ENCODE measurements around the gene CFAP299.

Gene CFAP299

GRCh38 chr4:80471756-80472155 is 136.2 kb downstream of the CFAP299 start:
- TF ChIP-seq CTCF (IDR thresholded peaks at IDR 0.05; ENCODE audit: low read depth, low read length): no peak
- H3K4me3 ChIP-seq (ENCODE audit: low read depth, low read length): peak overlapping the region; percentile 37

GRCh38 chr4:80475236-80475635 is 139.7 kb downstream of the CFAP299 start:
- TF ChIP-seq CTCF (IDR thresholded peaks at IDR 0.05; ENCODE audit: low read depth, low read length): no peak
- no peak overlapping the region for H3K4me3 ChIP-seq (ENCODE audit: low read depth, low read length)

DNA sequence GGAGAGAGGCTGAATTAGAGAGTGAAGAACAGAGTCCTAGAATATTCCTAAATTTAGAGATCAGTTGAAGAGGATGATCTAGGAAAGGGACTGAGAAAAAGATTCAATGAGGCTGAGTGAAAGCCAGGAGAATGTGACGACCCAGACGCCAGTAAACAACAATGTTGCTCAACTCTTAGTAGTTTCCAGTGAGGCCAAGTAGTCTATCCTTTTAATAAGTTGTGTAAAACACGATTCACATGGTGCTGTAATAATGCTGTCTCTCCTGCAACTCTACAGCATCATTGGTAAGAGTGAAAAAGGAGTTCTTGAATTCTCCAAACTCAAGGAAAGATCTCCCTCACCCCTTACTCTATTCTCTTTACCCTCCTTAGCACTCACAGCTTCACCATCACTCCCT is 140.3 kb downstream of the CFAP299 start:
- no peak for TF ChIP-seq CTCF (IDR thresholded peaks at IDR 0.05; ENCODE audit: low read depth, low read length)

DNA sequence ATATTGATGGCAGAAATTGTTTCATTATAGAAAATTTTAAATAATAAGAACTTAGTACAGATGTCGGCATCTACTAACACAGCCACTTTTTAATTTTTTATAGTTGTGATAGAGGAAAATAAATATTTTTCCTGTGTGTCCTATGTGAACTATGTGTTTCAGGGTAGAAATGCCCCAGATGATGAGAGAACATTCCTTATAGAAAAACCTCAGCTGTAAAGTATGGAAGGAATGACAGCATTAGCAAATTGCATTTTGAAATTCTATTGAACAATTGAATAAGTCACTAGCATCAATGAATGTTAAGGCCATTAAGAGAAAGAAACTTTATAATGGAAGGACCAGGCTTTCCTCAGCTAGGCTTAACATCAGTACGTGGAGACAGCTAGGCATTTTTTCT is 149.2 kb downstream of the CFAP299 start:
- TF ChIP-seq CTCF (IDR thresholded peaks at IDR 0.05; ENCODE audit: low read depth, low read length): no peak
- H3K4me3 ChIP-seq (ENCODE audit: low read depth, low read length): no peak overlapping the region

More for the DNA sequence above, 140.3 kb downstream of the CFAP299 start:
- H3K4me3 ChIP-seq (ENCODE audit: low read depth, low read length): no peak overlapping the region

DNA sequence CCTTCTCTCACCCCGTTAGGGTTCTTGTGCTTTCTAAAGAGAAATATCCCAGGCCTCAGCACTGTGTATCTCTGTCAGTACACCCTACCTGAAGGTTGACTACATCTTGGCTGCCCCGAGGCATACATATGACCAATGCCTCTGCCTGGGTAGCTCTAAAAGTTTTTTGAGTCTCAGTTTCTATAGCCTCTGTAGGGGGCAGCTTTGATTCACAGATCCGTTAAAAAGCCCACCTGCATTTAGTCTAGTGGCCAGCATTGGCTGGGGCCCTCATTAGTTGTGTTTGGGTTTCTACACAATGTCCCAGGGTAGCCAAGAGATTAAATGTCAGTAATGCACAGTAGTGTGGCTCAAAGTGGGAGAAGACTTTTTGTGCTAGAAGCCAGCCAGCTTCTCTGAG is 151.1 kb downstream of the CFAP299 start:
- TF ChIP-seq CTCF (IDR thresholded peaks at IDR 0.05; ENCODE audit: low read depth, low read length): no peak
- H3K4me3 ChIP-seq (ENCODE audit: low read depth, low read length): no peak overlapping the region

- TF ChIP-seq CTCF (IDR thresholded peaks at IDR 0.05; ENCODE audit: low read depth, low read length): no peak
- H3K4me3 ChIP-seq (ENCODE audit: low read depth, low read length): no peak overlapping the region
Measured at GRCh38 chr4:80489798-80490197, 154.3 kb downstream of the CFAP299 start.

- TF ChIP-seq CTCF (IDR thresholded peaks at IDR 0.05; ENCODE audit: low read depth, low read length): no peak
- H3K4me3 ChIP-seq (ENCODE audit: low read depth, low read length): no peak overlapping the region
Measured at GRCh38 chr4:80492761-80493160, 157.2 kb downstream of the CFAP299 start.

Measured in WI38 (cell line).